ENCODE data around the gene GLT8D1. TPM values are rescaled to one million over a fixed set of nuclear protein-coding genes. Genes with fewer than 3 reads are reported as not detected.

Gene GLT8D1
- total and polyA plus RNA-seq, 9 of the 15 experiments (the other 6 are each of a cell fraction or from before 2014, with no cell fraction given): 14.1 to 65.9 (median 33.7) TPM

- TF ChIP-seq YY1 (IDR thresholded peaks at IDR 0.05; ENCODE audit: borderline replicate concordance in 1 of 3, control insufficient read depth in 1 of 3, extremely low read depth in 1 of 3, insufficient read depth in 3 of 3, insufficient read length in 1 of 3, insufficient replicate concordance in 2 of 3, low read depth in 1 of 3, low read length in 2 of 3) (peak in 1 of 3 experiments; percentile 21), HES1 (IDR thresholded peaks at IDR 0.05; ENCODE audit: low read depth) (no peak), CEBPG (CRISPR knock-in tag; IDR thresholded peaks at IDR 0.05) (peak; percentile 52), CEBPG (tag; conservative IDR thresholded peaks at IDR 0.05 in 1 of 2, IDR thresholded peaks at IDR 0.05 in 1 of 2) (peak; percentile 65 to 78), CREM (IDR thresholded peaks at IDR 0.05; ENCODE audit: low read depth) (0 out of 2 replicates have a peak, but pooled peaks have one; percentile 34), SMARCA4 (IDR thresholded peaks at IDR 0.05) (peak; percentile 72; the same call in 1 of the 2 replicates), ZBTB1 (CRISPR knock-in tag; IDR thresholded peaks at IDR 0.05; ENCODE audit: borderline replicate concordance, low read depth) (peak; percentile 99), MAX (CRISPR knock-in tag; IDR thresholded peaks at IDR 0.05) (peak; percentile 37; the same call in 1 of the 2 replicates), MLLT1 (IDR thresholded peaks at IDR 0.05) (peak in 1 of 2 experiments; percentile 90; a peak in 2 of 4 replicates), ARID1B (IDR thresholded peaks at IDR 0.05) (peak; percentile 63; the same call in 1 of the 2 replicates), TGIF2 (CRISPR knock-in tag; IDR thresholded peaks at IDR 0.05) (no peak)
These were observed 34.7 kb downstream of the GLT8D1 start (continued) for GRCh38 chr3:52670621-52671521.
